GM21825 (cell line): ENCODE data around the gene NELFCD.
A peak's percentile ranks its signal among the peaks of the same experiment; 100 is the strongest.

Experiments
- ATAC-seq: cut with Tn5 transposase; IDR thresholded peaks from one replicate; pipeline ENCODE4 v1.9.1; 2021; ENCODE audit warnings: mild to moderate bottlenecking, moderate library complexity; ENCODE audit not compliant: unreplicated experiment

NELFCD gene

GRCh38 chr20:58993332-58994248 is 12.5 kb downstream of the NELFCD start:
- no peak for ATAC-seq

DNA sequence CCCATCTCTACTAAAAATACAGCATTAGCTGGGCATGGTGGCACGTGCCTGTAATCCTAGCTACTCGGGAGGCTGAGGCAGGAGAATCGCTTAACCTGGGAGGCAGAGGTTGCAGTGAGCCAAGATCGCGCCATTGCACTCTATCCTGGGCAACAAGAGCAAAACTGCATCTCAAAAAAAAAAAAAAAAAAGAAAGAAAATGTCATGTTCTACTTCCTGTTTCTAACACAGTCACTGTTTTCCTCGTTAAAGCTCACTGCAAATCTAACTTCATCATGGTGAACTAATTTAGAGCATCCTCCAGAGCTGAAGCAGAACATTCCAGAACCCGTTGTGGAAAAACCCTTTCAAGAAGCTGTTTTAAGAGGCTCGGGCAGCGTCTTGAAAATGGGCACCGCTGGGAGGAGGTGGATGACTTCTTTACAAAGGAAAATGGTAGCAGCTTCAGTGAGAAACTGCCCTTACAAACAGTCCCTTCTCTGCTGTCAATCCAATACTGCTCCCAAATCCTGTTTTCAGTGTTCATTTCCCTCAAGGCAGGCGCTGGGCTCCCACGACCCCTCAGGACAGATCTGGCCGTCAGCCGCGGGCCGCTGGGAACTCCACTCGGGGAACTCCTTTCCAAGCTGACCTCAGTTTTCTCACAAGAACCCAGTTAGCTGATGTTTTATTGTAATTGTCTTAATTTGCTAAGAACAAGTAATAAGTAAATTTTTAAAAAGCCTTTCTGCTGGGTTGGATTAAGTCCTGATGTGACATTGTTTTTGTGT is 13.5 kb downstream of the NELFCD start:
- no peak for ATAC-seq

- ATAC-seq = no peak
Measured at GRCh38 chr20:58995461-58996225, 14.6 kb downstream of the NELFCD start.

DNA sequence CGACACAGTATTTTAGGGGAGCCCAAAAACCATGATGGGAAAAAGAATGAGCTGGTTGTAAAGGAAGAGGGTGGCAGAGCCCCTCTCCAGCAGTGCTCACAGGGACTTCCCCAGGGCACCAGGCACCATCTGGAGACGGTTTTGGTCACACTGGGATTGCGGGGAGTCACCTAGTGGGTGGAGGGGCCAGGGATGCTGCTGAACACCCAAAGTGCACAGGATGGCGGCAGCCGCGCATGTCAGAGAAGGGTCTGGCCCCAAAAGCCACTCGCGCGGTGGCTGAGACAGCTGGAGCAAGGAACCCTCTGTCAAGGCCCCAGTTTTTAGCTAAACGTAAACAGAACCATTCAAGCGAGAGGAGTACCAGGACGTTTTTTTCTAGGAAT is 15.2 kb downstream of the NELFCD start:
- ATAC-seq = no peak

DNA sequence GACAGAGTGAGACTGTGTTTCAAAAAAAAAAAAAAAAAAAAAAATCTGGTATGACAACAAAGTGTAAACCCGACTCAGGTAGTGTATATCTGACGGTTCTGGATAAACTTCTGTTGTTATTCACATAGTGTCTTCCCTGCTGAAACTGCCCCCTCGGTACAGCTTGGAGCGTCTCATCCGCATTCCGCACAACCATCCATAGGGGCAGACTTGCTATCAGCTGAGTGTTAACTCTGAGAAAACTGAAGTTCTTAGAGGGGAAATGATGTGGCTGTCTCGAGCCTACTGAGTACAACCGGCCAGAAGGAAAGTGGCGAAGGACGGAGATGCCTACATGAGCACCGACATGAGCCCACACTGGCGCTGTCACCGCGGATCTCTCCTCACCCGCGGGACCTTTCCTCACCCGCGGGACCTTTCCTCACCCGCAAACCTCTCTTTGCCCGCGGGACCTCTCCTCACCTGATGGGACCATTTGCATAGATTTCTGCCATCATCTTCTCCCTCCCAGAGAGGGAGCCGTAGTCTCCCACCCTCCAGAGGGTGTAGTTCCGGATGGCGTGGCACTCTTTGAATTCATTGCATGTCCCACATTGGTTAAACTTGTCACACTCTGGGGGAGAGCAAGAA is 16.2 kb downstream of the NELFCD start:
- no peak for ATAC-seq

DNA sequence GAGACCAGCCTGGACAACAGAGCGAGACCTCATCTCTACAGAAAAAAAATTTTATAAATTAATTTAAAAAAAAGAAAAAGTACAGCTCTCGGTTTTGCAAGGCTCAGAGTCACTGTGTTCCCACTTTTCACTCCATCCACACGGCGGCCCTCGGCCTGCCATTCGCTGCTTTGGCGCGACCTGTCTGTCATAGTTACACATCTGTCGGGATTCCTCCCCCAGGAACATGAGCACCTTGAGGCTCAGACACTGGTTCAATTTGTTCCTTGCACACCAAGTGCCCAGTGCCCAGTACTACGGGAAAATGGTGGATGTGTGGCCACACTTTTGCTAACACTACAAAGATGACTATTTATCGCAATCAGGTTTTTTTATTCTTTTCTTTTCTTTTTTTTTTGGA is 17.6 kb downstream of the NELFCD start:
- ATAC-seq = no peak

DNA sequence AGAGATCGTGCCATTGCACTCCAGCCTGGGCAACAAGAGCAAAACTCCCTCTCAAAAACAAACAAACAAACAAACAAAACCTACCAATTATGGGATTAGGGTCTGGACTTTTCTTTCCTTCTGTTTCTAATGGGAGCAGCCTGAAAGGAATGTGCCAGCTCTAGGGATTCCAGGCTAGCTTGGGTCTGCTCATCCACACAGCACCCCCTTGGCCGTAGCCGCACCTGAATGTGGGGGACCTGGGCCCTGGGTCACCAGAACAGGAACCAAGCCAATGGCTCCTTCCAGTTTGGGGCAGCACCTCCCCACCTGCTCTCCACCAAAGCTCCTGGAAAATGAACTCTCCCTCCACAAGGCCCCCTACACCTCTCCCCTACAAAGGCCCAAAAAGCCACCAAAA is 19.3 kb downstream of the NELFCD start:
- no peak for ATAC-seq

GRCh38 chr20:59001068-59001448 is 20.0 kb downstream of the NELFCD start:
- ATAC-seq = no peak

GRCh38 chr20:59001449-59002171 is 20.6 kb downstream of the NELFCD start:
- no peak for ATAC-seq

GRCh38 chr20:59002388-59002787 is 21.3 kb downstream of the NELFCD start:
- no peak for ATAC-seq

- ATAC-seq = no peak
Measured at GRCh38 chr20:59002874-59003399, 21.9 kb downstream of the NELFCD start.

GRCh38 chr20:59003836-59004492 is 22.9 kb downstream of the NELFCD start:
- ATAC-seq = no peak

- ATAC-seq = no peak
Measured at GRCh38 chr20:59004493-59004762, 23.4 kb downstream of the NELFCD start.

GRCh38 chr20:59004763-59005522 is 23.9 kb downstream of the NELFCD start:
- ATAC-seq = peak; percentile 54

DNA sequence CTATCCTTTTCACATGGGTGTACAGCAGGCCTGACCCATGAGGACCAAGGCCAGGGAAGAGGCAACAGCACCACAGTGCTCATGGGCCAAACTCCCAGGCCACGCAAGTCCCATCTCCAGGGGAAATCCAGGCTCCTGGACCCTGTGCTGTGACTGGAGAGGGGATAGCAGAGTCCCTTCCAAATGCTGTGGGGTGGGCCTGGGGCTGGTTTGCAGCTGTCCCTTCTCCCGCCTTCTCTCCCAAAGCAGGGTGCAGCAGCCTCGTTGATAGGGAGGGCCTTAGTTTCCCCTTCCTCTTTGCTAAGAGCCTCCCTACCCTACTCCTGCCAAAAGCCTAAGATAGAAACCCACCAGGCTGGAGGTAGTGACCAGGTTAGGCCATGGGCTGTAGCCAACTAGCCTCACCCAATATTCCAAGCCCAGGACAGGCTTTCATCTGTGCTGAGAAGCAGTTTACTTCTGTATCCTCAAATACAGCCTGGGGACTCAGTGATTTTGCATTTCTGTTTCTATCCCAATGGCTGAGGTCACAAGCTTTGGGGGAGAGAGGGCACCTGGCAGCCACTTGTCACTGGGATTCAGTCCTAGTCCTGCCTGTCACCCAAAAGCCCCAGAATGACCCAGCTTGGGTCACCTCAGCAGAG is 24.6 kb downstream of the NELFCD start:
- no peak for ATAC-seq

GRCh38 chr20:59006167-59006863 is 25.3 kb downstream of the NELFCD start:
- ATAC-seq = no peak

GRCh38 chr20:59006864-59007664 is 26.0 kb downstream of the NELFCD start, which contains the start of gene CTSZ:
CTSZ (minus strand) TSS chr20:59007254; CDS start chr20:59007128, 126 bp downstream.
- ATAC-seq = peak; percentile 21
